ENCODE data around the gene KDM2A.

DNA sequence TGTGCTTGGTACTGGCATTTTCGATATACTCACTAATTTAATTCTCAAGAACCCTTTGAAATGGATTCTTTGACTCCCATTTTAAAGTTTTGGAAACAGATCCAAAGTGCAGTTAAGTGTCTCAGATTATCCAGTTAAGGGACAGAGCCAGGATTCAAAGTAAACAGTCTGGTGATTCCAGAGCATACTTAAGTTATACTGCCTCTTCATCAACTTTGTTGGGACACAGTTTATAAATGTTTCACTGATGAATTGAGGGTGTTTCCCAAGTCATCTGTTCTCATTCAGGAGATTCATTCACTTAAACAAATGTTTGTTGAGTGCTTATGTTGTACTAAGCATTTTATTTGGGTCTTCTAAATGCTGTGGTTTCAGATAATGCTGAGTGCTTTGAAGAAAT lies 17.1 kb downstream of the KDM2A start:
- TF ChIP-seq POLR2A (IDR thresholded peaks at IDR 0.05): no peak
- TF ChIP-seq, protein P1, sequence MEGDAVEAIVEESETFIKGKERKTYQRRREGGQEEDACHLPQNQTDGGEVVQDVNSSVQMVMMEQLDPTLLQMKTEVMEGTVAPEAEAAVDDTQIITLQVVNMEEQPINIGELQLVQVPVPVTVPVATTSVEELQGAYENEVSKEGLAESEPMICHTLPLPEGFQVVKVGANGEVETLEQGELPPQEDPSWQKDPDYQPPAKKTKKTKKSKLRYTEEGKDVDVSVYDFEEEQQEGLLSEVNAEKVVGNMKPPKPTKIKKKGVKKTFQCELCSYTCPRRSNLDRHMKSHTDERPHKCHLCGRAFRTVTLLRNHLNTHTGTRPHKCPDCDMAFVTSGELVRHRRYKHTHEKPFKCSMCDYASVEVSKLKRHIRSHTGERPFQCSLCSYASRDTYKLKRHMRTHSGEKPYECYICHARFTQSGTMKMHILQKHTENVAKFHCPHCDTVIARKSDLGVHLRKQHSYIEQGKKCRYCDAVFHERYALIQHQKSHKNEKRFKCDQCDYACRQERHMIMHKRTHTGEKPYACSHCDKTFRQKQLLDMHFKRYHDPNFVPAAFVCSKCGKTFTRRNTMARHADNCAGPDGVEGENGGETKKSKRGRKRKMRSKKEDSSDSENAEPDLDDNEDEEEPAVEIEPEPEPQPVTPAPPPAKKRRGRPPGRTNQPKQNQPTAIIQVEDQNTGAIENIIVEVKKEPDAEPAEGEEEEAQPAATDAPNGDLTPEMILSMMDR (IDR thresholded peaks at IDR 0.05): no peak

Measured in lower leg skin (tissue), 3 donors.